GM19240 (cell line): ENCODE measurements around the gene PAK6.

Experiments
- DNase-seq: peaks from one replicate; pipeline ENCODE4 v3.0.0; 2011; ENCODE audit warnings: low spot score; ENCODE audit not compliant: insufficient read length

The PAK6 gene

GRCh38 chr15:40290918-40291574, 52.2 kb downstream of the PAK6 start:
- DNase-seq: no peak

DNA sequence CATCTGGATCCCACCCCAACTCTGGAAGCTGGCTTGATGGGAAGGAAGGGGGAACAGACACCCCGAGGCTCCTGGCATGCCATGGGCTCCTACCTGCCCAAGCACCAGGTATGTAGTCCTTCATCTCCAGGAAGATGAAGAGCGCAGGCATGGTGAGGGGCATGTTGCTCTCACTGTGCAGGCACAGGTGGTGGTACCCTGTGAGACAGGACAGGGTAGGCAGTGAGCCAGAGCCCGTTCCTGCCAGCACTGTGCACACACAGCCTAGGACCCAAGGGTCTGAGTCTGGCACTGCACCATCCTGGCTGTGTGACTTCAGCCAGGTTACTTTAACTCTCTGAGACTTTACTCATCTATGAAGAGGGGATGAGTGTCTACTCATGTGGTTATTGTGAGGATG, 53.4 kb downstream of the PAK6 start:
- DNase-seq: no peak

DNA sequence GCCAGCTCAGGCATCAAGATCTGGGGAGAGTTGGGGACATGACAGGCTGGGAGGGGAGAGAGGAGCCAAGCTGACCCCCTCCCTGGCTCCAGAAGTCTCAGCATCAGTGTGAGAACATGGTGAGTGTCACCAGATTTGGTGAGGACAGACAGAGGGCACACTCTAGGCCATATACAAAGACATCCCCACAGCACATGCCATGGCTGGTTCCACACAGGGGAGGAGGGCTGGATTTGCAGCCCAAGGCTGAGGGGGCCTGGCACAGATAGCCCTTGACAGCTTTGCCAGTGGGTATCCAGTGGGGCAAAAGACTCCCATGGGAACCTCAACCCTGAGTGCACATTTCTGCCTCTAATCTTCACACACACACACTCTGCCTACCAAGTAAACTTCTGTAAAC, 54.1 kb downstream of the PAK6 start:
- DNase-seq: no peak

DNA sequence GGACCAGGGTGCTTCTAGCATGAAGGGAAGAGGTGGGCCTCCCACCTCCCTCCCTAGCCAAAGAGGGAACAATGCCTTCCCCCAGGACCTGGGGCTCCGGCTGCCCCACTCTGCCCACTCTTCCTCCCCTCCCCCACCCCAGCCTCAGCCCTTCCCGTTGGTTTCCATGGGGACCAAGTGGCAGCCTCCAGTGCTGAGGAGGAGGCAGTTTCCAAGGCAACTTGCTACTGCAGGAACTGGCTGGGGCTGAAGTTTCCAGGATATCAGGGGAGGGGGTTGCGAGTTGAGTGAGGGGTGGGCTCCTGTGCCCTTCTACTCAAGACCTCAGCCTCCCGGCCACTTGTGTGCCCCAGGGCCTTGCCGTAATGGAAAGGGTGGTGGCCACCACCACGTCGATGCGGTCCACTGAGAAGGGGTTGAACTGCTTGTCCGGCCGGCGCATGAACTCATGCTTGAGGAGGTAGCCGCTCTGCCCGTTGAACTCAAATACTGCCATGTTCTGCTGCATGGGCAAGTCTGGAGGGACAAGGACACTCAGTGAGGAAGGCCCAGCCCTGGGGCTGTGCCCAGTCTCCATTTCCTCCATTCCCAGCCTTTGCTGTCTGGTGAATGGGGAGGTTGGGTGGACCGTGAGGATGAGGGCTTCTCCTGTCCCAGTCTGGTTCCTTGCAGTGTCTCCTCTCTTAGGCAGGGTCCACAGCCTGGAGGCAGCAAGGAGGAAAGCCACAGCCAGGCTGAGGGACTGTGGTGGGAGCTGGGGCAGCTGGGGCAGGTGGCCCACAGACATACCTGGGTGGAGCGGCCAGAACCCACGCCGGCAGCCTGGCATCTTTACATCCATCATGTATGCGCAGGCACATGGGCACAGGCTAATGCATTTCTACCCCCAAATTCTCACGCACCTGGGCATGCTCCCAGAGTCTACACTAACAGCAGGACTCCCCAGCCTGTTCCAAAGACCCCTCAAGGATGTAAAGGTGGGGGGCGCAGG, 55.3 kb downstream of the PAK6 start:
- DNase-seq: no peak

DNA sequence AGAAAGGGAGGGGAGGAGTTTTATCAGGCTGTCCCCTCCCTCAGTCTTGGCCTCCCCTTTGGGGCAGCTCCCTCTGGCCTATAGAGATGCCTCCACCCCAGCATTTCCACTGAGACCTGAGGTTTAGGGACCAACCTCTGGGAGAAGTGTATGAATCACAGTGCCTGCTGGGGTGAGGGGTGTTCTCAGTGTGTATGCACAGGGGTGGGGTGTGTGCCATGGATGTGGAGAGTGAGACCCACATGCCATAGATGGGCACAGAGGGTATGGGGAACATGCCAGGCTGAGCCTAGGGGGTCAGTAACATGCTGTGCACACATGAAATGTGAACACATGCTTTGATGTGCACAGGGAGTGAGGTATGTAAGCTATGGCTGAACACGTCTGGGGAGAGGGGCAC, 56.4 kb downstream of the PAK6 start:
- DNase-seq: no peak

DNA sequence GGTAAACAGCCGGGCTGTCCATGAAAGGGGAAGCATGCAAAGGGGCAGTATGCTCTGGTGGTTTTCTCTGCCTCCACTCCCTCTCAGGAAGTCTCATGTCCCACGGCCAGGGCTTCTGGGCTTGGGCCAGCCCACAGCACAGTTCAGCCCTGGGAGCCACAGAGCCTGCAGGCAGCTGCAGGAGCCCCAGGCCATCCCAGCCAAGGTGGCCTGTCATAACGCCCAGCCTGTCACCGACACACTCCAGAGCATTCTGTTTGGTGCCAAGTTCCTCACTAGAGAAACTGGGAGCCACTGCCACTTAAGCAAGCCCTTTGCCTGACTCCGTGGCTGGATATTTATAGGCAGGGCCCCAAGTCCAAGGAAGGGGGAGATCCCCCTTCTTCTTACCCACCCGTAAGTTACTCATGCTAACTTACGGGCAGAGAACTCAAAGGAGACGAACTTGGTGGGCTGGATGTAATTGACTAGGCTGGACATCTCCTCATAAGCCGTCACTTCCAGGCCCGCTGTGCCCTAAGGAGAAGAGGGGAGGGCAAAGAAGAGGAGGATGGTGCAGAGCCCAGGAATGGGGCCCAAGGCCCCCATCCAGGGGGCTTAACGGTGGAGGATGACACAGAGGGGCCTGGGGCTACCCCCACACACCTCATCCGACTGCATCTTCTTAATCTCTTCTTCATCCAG, 57.2 kb downstream of the PAK6 start:
- no peak for DNase-seq

DNA sequence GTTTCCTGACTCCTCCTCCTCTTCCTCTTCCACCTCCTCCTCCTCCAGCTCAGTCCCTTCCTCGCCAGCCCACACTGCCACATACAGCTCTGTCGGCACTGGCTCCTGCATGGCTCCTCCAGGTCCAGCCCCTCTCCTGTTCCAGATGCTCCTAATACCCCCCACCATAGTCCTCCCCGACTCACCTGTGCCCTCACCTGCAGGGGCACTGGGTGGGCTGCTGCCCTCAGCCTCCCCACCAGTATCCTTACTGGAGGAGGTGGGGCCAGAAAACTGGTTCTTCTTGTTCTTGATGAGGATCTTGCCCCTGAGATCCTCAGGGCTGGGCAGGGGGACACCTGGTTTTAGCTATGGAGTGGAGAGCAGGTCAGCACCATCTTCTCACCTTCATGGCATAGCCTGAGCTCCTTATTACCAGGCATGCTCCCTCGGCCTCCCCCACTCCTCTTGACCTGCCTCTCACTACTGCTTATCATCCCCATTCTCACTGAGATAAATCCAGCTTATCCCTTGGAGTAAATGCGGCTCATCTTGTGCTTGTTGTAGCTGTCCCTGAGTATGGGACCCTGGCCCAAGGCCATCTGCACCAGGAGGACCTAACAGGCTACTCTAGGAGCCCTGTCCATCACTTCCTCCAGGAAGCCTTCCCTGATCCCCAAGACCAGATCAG, 57.8 kb downstream of the PAK6 start:
- DNase-seq: no peak

DNA sequence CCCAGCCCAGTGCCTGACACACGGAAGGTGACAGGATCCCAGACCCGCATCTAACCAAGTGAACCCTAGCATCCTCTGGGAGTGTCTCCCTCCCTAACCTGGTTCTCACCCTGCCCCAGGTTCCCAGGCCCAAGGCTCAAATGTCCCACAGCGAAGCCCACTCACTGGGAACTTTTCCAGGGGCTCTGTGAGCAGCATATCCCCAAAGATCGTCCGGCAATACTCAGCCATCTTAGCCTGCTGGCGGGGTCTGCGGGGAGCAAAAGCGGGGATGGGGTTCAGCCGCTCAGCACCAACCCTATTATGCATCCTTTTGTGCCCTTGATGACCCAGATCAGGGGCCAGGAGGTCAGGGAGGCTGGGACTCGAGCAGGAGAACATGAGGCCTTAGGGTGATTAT, 58.5 kb downstream of the PAK6 start:
- no peak for DNase-seq

- DNase-seq: no peak
Observed at GRCh38 chr15:40298216-40298935, 59.5 kb downstream of the PAK6 start.

- DNase-seq: no peak
Observed at GRCh38 chr15:40300367-40300766, 61.5 kb downstream of the PAK6 start.

- DNase-seq: no peak
Observed at GRCh38 chr15:40300771-40301170, 61.9 kb downstream of the PAK6 start.

DNA sequence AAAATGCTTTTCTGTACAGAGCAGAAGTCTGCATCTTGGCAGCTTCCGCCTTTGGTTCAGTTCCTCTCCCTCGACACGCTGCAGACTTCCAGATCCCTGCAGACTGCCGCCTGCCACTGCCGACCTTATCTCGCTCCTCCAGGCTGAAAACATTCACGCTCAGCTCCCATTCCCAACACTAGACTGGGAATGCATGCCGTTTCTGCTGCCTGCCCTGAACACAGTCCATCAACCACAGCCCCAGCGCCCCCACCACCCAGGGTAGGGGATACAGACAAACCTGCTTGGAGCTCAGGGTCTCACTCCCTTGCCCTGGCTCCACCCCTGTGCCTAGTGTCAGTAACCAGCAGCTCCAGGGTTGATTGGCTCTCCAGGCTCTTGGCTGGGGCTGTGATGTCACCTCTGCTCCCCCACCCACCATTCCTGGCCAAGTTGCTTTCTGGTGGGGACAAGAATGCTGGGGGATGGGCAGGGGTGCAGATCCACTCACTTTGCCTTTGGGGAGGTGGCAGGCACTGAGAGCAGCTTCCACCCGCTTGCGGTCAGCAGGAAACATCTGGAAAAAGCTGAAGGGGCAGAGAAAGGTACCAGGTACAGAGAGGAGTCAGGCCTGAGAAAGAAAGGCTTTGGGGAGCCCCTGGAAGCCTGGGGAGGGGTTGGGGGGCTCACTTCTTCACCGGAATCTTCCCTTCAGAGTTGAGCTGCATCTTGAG, 62.8 kb downstream of the PAK6 start:
- no peak for DNase-seq

DNA sequence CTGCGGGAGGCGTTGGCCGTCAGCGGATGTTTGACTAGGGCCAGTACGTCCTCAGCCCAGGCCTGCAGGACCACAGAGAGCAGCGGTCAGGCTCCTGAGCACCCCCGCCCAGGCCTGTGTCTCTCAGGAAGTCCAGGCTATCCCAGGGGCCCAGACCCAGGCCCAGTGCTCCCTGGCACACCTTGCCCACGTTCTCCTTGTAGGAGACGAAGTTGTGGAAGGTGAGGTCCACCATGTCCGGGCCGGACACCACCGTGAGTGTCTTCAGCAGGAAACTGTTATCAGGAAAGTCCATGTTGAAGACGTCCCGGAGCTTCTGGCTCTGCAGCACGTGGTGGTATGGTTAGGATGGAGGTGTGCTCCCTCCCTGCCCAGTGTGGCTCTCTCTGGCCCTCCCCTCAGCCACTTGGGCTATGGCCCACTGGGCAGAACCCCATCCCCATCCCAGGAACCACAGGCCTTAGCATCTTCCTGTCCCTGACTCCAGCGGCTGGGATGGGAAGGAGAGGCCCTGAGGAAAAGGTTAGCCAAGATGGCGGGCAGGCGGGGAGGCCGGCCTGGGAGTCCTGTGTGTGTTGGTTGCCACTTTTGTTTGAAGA, 63.5 kb downstream of the PAK6 start:
- no peak for DNase-seq

GRCh38 chr15:40302981-40303380, 64.1 kb downstream of the PAK6 start:
- DNase-seq: no peak

DNA sequence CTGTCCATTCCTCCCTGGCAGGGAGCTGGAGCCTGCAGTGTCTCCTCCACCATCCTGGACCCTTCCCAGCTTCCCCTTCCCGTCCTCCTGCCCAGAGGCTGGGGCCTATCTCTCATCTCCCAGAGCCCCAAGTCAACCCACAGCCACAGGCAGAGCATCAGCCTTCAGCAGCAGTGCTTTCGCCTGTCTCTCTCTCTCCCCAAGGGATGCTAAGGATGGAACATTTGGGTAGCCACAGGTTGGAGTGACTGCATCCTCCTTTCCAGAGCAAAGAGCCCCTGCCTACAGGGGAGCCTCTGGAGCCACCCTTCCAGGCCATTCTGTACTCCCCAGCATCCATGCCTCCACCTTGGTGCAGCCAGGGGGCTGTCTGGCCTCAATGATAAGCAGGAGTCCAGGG, 64.7 kb downstream of the PAK6 start:
- no peak for DNase-seq

DNA sequence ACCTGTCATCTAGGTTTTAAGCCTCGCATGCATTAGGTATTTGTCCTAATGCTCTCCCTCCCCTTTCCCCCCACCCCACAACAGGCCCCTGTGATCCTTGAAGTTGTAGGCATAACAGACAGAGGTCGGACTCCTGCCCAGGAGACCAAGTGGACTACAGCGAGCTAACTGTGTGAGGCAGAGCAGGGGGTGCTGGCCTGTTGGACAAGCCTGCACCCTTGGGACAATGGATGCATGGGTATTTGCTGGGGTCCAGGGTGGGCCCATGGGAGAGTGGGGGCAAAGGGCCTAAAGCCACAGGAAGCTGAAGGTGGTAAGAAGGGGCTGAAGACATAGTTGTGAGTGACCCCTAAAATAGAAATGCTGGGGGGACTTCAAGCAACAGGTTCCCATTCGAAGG, 66.4 kb downstream of the PAK6 start:
- no peak for DNase-seq

DNA sequence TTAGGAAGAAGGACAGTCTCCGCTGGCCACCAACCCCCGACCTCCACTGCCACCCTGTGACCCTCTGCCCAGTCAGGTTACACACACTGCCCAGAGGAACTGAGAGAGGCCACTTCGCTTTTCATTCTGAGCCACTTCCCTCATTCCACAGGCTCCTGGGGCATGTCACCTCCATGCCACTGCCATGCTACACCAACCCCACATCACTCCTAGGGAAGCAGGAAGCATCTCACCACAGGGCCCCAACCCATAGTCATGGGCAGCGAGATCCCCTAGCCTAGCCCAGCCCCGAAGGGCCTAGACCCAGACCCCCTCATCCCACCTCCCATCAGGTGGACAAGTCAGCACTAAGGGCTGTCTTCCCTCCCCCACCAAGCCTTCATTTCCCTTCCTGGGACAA, 67.5 kb downstream of the PAK6 start:
- DNase-seq: no peak

DNA sequence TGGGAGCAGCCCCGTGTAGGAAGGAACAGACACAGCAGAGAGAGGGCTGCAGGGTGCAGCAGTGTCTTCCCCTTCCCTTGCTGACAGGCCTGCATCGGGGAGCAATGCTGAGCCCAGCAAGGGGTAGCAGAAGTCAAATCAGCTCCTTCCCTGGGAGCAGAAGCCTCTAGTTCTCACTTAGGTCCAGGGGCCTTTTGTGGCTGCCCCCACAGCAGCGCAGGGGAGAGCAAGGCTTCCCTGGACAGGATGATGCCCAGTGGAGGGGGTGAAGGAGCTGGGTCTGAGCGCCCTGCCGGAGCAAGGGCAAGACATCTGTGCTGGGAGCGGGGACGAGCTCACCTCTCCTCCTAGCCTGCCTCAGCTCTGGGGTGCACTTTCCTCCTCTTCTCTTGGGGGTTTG, 68.0 kb downstream of the PAK6 start:
- no peak for DNase-seq

- DNase-seq: no peak
Observed at GRCh38 chr15:40307421-40308211, 68.8 kb downstream of the PAK6 start, which contains the start of gene PLCB2. PLCB2 (minus strand) TSS chr15:40307935; CDS start chr15:40307672, 263 bp downstream.
